ENCODE results near the gene TMEM131L.

GRCh38 chr4:153570228-153570973 is 104.2 kb downstream of the TMEM131L start:
- TF ChIP-seq, protein P1, sequence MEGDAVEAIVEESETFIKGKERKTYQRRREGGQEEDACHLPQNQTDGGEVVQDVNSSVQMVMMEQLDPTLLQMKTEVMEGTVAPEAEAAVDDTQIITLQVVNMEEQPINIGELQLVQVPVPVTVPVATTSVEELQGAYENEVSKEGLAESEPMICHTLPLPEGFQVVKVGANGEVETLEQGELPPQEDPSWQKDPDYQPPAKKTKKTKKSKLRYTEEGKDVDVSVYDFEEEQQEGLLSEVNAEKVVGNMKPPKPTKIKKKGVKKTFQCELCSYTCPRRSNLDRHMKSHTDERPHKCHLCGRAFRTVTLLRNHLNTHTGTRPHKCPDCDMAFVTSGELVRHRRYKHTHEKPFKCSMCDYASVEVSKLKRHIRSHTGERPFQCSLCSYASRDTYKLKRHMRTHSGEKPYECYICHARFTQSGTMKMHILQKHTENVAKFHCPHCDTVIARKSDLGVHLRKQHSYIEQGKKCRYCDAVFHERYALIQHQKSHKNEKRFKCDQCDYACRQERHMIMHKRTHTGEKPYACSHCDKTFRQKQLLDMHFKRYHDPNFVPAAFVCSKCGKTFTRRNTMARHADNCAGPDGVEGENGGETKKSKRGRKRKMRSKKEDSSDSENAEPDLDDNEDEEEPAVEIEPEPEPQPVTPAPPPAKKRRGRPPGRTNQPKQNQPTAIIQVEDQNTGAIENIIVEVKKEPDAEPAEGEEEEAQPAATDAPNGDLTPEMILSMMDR (IDR thresholded peaks at IDR 0.05; ENCODE audit: low read depth, low read length, poor library complexity, severe bottlenecking) = no peak
- no peak for TF ChIP-seq EZH2phosphoT487 (IDR thresholded peaks at IDR 0.05; ENCODE audit: borderline replicate concordance, low read length)
